OCI-LY1 (cell line): ENCODE data around the gene CFAP73.

ENCODE experiments used
- EZH2 ChIP-seq: fragments of 200-600 bp; sonication (generic), shearing (Covaris generic); IDR thresholded peaks from 2 replicates; pipeline ENCODE4 v1.8.0; 2017; ENCODE audit warnings: borderline replicate concordance, mixed run types, mild to moderate bottlenecking, antibody characterized with exemption, low read length, moderate library complexity, mixed read lengths
- TF ChIP-seq, protein P1 (sequence below): fragments of 200-600 bp; sonication (generic), shearing (Covaris generic); IDR thresholded peaks from 2 replicates; pipeline ENCODE4 v1.5.1; 2017; ENCODE audit warnings: mild to moderate bottlenecking, antibody characterized with exemption, low read length, moderate library complexity, mixed read lengths

DNA sequence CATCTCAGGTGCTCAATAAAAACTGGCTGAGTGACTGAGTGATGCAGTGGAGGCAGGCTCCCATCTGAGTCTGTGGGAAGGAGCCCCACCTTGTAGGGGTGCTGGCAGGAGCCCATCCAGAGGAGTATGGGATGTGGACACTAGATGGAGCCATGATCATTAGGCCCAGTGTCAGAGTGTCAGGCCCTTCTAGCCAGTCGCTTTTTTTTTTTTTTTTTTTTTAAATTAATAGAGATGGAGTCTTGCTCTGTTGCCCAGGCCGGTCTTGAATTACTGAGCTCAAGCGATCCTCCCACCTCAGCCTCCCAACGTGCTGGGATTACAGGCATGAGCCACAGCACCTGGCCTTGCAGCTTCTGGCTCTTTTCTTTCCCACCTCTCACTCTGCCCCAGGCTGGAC is 47.5 kb downstream of the CFAP73 start:
- TF ChIP-seq, protein P1, sequence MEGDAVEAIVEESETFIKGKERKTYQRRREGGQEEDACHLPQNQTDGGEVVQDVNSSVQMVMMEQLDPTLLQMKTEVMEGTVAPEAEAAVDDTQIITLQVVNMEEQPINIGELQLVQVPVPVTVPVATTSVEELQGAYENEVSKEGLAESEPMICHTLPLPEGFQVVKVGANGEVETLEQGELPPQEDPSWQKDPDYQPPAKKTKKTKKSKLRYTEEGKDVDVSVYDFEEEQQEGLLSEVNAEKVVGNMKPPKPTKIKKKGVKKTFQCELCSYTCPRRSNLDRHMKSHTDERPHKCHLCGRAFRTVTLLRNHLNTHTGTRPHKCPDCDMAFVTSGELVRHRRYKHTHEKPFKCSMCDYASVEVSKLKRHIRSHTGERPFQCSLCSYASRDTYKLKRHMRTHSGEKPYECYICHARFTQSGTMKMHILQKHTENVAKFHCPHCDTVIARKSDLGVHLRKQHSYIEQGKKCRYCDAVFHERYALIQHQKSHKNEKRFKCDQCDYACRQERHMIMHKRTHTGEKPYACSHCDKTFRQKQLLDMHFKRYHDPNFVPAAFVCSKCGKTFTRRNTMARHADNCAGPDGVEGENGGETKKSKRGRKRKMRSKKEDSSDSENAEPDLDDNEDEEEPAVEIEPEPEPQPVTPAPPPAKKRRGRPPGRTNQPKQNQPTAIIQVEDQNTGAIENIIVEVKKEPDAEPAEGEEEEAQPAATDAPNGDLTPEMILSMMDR, result peak; percentile 75
- no peak for TF ChIP-seq EZH2
